PC-9 (cell line): ENCODE results near the gene LRRC8D. TPM values are rescaled to one million over a fixed set of nuclear protein-coding genes. Genes with fewer than 3 reads are reported as not detected.

Experiments used
- BruUV-seq: library from RNA; stranded (reverse); fragments of 400-500 nt; replicated peaks from 2 replicates; lab custom pipeline; 2021; lab: Mats Ljungman, UMichigan
- CTCF ChIA-PET: fragments of 300-600 bp; sonication (Branson Sonifier 250); formaldehyde crosslinking; loops from one replicate; lab custom pipeline; 2022; ENCODE audit warnings: antibody characterized with exemption; lab: Charles Lee
- POLR2A ChIA-PET: fragments of 300-600 bp; sonication (Branson Sonifier 250); formaldehyde crosslinking; loops from one replicate; lab custom pipeline; 2022; ENCODE audit warnings: antibody characterized with exemption; ENCODE audit not compliant: unreplicated experiment; lab: Charles Lee
- DNase-seq, 2 experiments: peaks; one replicate each; pipeline versions ENCODE4 v3.0.0 to v3.0.0-alpha.2; 2015 to 2022; ENCODE audit warnings: mixed read lengths in 1 of 2
- H2AFZ ChIP-seq: fragments of 200-600 bp; sonication (generic); 2 replicates; pipeline ENCODE4 v1.8.1; 2017; ENCODE audit warnings: antibody characterized with exemption
- H3F3A ChIP-seq: fragments of 200-600 bp; sonication (generic); 2 replicates; pipeline ENCODE4 v1.8.1; 2017; ENCODE audit warnings: antibody characterized with exemption, mild to moderate bottlenecking, low read depth; ENCODE audit not compliant: insufficient read depth
- H3K27ac ChIP-seq: fragments of 200-600 bp; sonication (generic); 2 replicates; pipeline ENCODE4 v1.6.1; 2016; ENCODE audit warnings: mixed run types
- H3K27me3 ChIP-seq: fragments of 200-600 bp; sonication (generic); 2 replicates; pipeline ENCODE4 v1.6.1; 2016; ENCODE audit warnings: low read depth, mixed run types; ENCODE audit not compliant: insufficient read depth
- H3K36me3 ChIP-seq: fragments of 200-600 bp; sonication (generic); 2 replicates; pipeline ENCODE4 v1.6.1; 2016; ENCODE audit warnings: low read depth, mixed run types
- H3K4me1 ChIP-seq: fragments of 200-600 bp; sonication (generic); replicated peaks from 2 replicates; pipeline ENCODE4 v1.6.1; 2016; ENCODE audit warnings: mixed run types; ENCODE audit not compliant: insufficient read depth
- H3K4me2 ChIP-seq: fragments of 200-600 bp; sonication (generic); 2 replicates; pipeline ENCODE4 v1.6.1; 2017; ENCODE audit warnings: mixed run types
- H3K4me3 ChIP-seq: fragments of 200-600 bp; sonication (generic); 2 replicates; pipeline ENCODE4 v1.6.1; 2016; ENCODE audit warnings: mixed run types
- H3K79me2 ChIP-seq: fragments of 200-600 bp; sonication (generic); 2 replicates; pipeline ENCODE4 v1.6.1; 2017; ENCODE audit warnings: low read depth, mixed run types
- H3K9me2 ChIP-seq: fragments of 200-600 bp; sonication (generic); 2 replicates; pipeline ENCODE4 v1.8.1; 2017; ENCODE audit warnings: mild to moderate bottlenecking; ENCODE audit not compliant: insufficient read depth
- H3K9me3 ChIP-seq: fragments of 200-600 bp; sonication (generic); 2 replicates; pipeline ENCODE4 v1.8.1; 2016; ENCODE audit warnings: low read depth; ENCODE audit not compliant: insufficient read depth
- H4K20me1 ChIP-seq: fragments of 200-600 bp; sonication (generic); 2 replicates; pipeline ENCODE4 v1.8.1; 2017; ENCODE audit not compliant: insufficient read depth
- EZH2 ChIP-seq: fragments of 200-600 bp; sonication (generic); IDR thresholded peaks from 2 replicates; pipeline ENCODE4 v1.8.0; 2017; ENCODE audit warnings: antibody characterized with exemption, low read depth
- intact Hi-C: fragments of 100-400 bp; cut with micrococcal nuclease; formaldehyde crosslinking; loops from one replicate; pipeline ENCODE4 v1.10.0; 2022; ENCODE audit not compliant: unreplicated experiment
- total RNA-seq: library from RNA; stranded (reverse); gene quantifications from 2 replicates; pipeline ENCODE4 v1.2.3, GENCODE V29; 2021
- TF ChIP-seq, protein P1 (sequence below): fragments of 200-600 bp; sonication (generic); conservative IDR thresholded peaks from 2 replicates; pipeline ENCODE4 v1.6.1; 2017; ENCODE audit warnings: mixed run types, antibody characterized with exemption, mild to moderate bottlenecking, moderate library complexity

LRRC8D gene
- total RNA-seq, 1 experiment from 2014 or later: 75.9 TPM

DNA sequence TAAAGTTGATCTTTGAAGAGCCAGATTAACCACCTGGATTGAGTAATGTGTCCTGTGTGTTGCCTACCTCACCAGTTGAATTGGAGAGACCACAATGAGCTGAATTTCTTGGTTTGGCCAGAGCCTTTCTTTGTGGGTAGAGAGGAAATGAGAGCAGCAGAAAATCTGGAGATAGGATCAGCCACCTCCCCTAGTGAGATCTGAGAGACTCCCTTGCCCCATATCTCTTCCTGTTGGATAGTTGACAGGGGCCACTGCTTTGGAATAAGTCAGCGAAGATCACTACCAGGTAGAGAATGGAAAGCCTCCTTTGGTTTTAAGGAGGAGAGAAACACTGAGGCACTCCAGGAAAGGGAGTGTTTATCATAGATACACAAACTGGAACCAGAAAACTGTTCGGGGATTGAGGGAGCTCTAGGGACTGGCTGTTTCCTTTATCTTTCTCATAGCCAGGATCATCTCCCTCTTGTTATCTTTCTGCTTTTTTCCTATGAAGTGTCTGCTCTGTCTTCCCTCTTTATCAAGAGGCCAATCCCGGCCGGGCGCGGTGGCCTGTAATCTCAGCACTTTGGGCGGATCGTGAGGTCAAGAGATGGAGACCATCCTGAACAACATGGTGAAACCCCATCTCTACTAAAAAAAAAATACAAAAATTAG, 152.8 kb downstream of the LRRC8D start:
- Histone ChIP-seq H3K4me2 (peak overlapping the region; percentile 84), H3K9me2 (no peaks in the 10 kb centered on the region), H3F3A (peaks cover 60% of the 10 kb centered on the region), H2AFZ (peak overlapping the region; percentile 60), H3K4me3 (peak overlapping the region; percentile 48; the same call in 1 of the 2 replicates), H3K36me3 (no peaks in the 10 kb centered on the region), H3K9me3 (0 out of 2 replicates have a peak, but pooled peaks cover 3% of the 10 kb centered on the region), H3K79me2 (no peaks in the 10 kb centered on the region), H3K27me3 (no peaks in the 10 kb centered on the region), H3K27ac (peak overlapping the region; percentile 99), H4K20me1 (no peaks in the 10 kb centered on the region), H3K4me1 (peaks cover 67% of the 10 kb centered on the region)
- DNase-seq: peak; percentile 32 to 77
- no peak for TF ChIP-seq EZH2
- TF ChIP-seq, protein P1, sequence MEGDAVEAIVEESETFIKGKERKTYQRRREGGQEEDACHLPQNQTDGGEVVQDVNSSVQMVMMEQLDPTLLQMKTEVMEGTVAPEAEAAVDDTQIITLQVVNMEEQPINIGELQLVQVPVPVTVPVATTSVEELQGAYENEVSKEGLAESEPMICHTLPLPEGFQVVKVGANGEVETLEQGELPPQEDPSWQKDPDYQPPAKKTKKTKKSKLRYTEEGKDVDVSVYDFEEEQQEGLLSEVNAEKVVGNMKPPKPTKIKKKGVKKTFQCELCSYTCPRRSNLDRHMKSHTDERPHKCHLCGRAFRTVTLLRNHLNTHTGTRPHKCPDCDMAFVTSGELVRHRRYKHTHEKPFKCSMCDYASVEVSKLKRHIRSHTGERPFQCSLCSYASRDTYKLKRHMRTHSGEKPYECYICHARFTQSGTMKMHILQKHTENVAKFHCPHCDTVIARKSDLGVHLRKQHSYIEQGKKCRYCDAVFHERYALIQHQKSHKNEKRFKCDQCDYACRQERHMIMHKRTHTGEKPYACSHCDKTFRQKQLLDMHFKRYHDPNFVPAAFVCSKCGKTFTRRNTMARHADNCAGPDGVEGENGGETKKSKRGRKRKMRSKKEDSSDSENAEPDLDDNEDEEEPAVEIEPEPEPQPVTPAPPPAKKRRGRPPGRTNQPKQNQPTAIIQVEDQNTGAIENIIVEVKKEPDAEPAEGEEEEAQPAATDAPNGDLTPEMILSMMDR: no peak
- ChIA-PET CTCF (no interaction called here), POLR2A (interaction anchor here (0.7 to 2.4 kb wide), 6 partner anchors 16 to 609 kb away, joined by 3 to 22 read pairs (median 6); no protein-coding TSS in a partner anchor)
- BruUV-seq: TSS peak; percentile 65
- intact Hi-C loops: loop anchor here (1.0 to 5.0 kb wide), 2 partner anchors 107 to 166 kb away; no protein-coding TSS in a partner anchor

DNA sequence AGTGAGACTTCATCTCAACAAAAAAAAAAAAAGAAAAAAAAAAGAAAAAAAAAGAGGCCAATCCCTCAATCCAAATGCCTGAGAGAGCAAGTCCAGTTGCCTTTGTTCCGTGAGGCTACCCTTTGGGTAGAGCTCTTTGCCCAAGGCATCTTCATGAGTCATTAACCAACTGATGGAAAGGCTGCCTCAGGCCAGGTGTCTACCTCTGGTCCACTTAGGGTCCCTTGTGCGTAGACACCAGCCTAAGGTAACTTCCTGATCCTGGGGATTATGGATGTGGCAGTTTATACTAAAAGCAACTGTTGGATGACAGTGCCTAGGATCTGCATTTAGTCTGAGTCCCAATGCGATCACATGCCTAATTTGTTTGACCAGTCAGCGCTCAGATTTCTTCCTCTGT, 153.4 kb downstream of the LRRC8D start:
- peak; percentile 77 to 99 for DNase-seq
- CTCF ChIA-PET: interaction anchor here (0.5 kb wide), 1 partner anchor 1289 kb away, joined by 3 read pairs; no protein-coding TSS in a partner anchor
- Histone ChIP-seq H3K4me3 (peak overlapping the region; percentile 48), H3K27ac (peak overlapping the region; percentile 99), H3K4me2 (peak overlapping the region; percentile 84), H3K9me3 (0 out of 2 replicates have a peak, but pooled peaks cover 3% of the 10 kb centered on the region), H4K20me1 (no peaks in the 10 kb centered on the region), H3K79me2 (no peaks in the 10 kb centered on the region), H2AFZ (peak overlapping the region; percentile 60), H3K36me3 (no peaks in the 10 kb centered on the region), H3K27me3 (no peaks in the 10 kb centered on the region), H3K4me1 (peaks cover 67% of the 10 kb centered on the region), H3K9me2 (no peaks in the 10 kb centered on the region), H3F3A (peaks cover 60% of the 10 kb centered on the region)
- POLR2A ChIA-PET: interaction anchor here (0.6 to 2.4 kb wide), 8 partner anchors 15 to 448 kb away, joined by 4 to 22 read pairs (median 6); no protein-coding TSS in a partner anchor
- no peak for TF ChIP-seq EZH2
- TF ChIP-seq, protein P1: no peak
- intact Hi-C loops: loop anchor here (1.0 to 5.0 kb wide), 2 partner anchors 108 to 167 kb away; no protein-coding TSS in a partner anchor
- BruUV-seq: no TSS peak

DNA sequence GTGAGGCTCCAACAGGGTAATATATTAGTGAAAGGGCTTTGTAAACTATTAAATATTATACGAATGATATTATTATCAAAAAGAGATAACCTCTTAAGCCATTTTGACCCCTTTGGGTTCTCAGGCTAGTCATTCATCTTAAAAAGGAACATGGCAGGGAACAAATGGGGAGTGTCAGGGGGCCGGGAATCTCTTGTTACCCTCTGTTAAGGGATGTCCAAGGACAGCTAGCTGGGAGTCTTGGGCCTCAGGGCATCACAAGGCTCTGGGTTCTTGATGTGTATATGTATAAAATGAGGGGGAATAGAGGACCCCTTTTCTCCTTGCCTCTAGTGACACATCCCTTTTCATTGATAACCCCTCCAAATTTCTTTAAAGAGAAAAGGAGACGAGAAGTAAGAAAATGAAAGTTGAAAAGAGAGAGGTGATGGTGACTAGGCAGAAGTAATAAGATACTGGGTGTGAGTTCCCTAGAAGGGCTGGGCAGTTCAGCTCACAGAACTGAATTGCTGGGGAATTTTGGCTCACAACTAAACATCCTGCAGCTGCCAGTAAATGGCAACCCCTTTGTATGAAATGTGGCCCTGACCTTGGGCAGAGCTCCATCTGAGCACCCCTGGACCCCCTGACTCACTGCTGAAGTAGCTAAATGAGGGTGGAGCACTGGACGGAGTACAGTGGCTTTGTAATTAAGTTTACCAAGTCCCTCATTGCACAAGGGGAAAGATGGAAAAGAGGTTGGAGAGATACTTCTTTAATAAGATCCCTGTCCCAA, 154.1 kb downstream of the LRRC8D start:
- H3K27ac ChIP-seq: peak overlapping the region; percentile 99

More for the DNA sequence above, 154.1 kb downstream of the LRRC8D start:
- Histone ChIP-seq H3K4me1 (peaks cover 67% of the 10 kb centered on the region), H2AFZ (peak overlapping the region; percentile 60), H3K9me2 (no peaks in the 10 kb centered on the region), H3F3A (peaks cover 60% of the 10 kb centered on the region), H4K20me1 (no peaks in the 10 kb centered on the region), H3K79me2 (no peaks in the 10 kb centered on the region), H3K4me2 (peak overlapping the region; percentile 84), H3K27me3 (no peaks in the 10 kb centered on the region), H3K36me3 (no peaks in the 10 kb centered on the region), H3K9me3 (0 out of 2 replicates have a peak, but pooled peaks cover 3% of the 10 kb centered on the region), H3K4me3 (peak overlapping the region; percentile 48)
- no TSS peak for BruUV-seq
- intact Hi-C loops: loop anchor here (1.0 to 5.0 kb wide), 6 partner anchors 12 to 168 kb away; no protein-coding TSS in a partner anchor
- TF ChIP-seq, protein P1: 0 out of 2 replicates have a peak, but pooled peaks have one; percentile 21
- TF ChIP-seq EZH2: no peak
- CTCF ChIA-PET: interaction anchor here (0.5 to 0.8 kb wide), 2 partner anchors 11 to 1290 kb away, joined by 3 to 16 read pairs; no protein-coding TSS in a partner anchor
- DNase-seq: peak; percentile 85 to 99
- POLR2A ChIA-PET: interaction anchor here (0.5 to 2.4 kb wide), 16 partner anchors 15 to 1268 kb away, joined by 3 to 22 read pairs (median 5); partner anchors contain the start of gene LRRC8D
